Prostate gland (tissue), 2 donors: Measurements from ENCODE around the gene MUC2.

Source experiments
- POLR2A ChIP-seq: fragments of 450-650 bp; IDR thresholded peaks from one replicate; pipeline ENCODE4 v1.6.1; 2016; ENCODE audit warnings: antibody characterized with exemption, mild to moderate bottlenecking
- POLR2AphosphoS5 ChIP-seq: sonication (generic); formaldehyde crosslinking; IDR thresholded peaks from one replicate; pipeline ENCODE4 v1.6.1; 2017; ENCODE audit warnings: antibody characterized with exemption
- TF ChIP-seq, protein P1 (sequence below), 4 experiments: fragments of 200-600 bp in 2 of 4; fragments of 450-650 bp in 2 of 4; sonication (generic) in 2 of 4; IDR thresholded peaks; 1 replicate in 3 of 4; 2 replicates in 1 of 4; pipeline ENCODE4 v1.5.1; 2016 to 2019; ENCODE audit warnings: antibody characterized with exemption in 4 of 4, mild to moderate bottlenecking in 2 of 4, moderate library complexity in 2 of 4

DNA sequence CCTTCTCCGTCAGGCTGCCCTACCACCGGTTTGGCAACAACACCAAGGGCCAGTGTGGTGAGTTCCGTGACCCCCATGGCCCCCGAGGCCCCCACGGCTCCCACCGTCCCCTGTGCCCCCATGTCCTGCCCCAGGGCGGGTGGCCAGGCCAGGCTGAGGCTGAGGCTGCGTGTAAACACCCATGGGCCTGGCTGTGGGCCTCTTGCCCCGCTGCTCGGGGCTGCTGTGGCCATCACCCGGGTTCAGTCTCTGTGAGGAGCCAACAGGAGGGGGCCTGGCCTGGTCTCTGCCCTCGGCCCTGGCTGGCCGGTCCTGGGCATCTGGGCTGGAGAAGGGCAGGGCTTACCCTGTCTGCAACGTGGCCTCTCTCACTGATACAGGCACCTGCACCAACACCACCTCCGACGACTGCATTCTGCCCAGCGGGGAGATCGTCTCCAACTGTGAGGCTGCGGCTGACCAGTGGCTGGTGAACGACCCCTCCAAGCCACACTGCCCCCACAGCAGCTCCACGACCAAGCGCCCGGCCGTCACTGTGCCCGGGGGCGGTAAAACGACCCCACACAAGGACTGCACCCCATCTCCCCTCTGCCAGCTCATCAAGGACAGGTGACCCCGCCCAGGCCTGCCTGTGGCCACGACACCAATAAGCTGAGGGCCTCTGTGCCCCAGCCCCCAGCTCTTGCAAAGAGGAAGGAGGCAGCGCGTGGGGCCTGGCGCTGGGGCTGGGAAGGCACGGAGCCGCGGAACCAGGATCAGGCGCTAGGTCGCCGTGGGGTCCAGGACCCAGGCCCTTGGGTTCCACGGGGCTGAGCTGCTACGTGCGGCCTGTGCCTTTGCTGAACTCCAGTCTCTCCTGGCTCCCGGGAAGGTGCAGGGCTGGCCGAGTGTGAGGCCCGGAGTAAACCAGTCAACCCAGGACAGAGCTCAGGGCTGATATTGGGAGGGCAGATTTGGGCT, 29.0 kb downstream of the MUC2 start:
- no peak for TF ChIP-seq POLR2A
- TF ChIP-seq, protein P1, sequence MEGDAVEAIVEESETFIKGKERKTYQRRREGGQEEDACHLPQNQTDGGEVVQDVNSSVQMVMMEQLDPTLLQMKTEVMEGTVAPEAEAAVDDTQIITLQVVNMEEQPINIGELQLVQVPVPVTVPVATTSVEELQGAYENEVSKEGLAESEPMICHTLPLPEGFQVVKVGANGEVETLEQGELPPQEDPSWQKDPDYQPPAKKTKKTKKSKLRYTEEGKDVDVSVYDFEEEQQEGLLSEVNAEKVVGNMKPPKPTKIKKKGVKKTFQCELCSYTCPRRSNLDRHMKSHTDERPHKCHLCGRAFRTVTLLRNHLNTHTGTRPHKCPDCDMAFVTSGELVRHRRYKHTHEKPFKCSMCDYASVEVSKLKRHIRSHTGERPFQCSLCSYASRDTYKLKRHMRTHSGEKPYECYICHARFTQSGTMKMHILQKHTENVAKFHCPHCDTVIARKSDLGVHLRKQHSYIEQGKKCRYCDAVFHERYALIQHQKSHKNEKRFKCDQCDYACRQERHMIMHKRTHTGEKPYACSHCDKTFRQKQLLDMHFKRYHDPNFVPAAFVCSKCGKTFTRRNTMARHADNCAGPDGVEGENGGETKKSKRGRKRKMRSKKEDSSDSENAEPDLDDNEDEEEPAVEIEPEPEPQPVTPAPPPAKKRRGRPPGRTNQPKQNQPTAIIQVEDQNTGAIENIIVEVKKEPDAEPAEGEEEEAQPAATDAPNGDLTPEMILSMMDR (IDR thresholded peaks at IDR 0.05), result no peak
- no peak for TF ChIP-seq POLR2AphosphoS5
